H1 (cell line): Measurements from ENCODE around the gene HSP90B1. TPM values are rescaled to one million over a fixed set of nuclear protein-coding genes. Genes with fewer than 3 reads are reported as not detected.

ENCODE experiments used
- BRCA1 ChIP-seq: IDR thresholded peaks from 2 replicates; pipeline ENCODE4 v1.6.1; 2012; ENCODE audit warnings: low read depth, low read length, improper control_type of control experiment
- CBX8 ChIP-seq: fragments of 300-800, 300-1000 bp; sonication (generic); IDR thresholded peaks from 2 replicates; pipeline ENCODE4 v1.7.1; 2016; ENCODE audit warnings: low read depth, low read length, borderline replicate concordance
- EGR1 ChIP-seq: IDR thresholded peaks from 2 replicates; pipeline ENCODE4 v1.6.1; 2011; ENCODE audit warnings: low read depth, low read length, borderline replicate concordance
- EP300 ChIP-seq, 2 experiments: IDR thresholded peaks; 1 replicate in 1 of 2; 2 replicates in 1 of 2; pipeline ENCODE4 v1.6.1; 2011 to 2012; ENCODE audit warnings: low read depth in 2 of 2, low read length in 2 of 2, mild to moderate bottlenecking in 2 of 2, borderline replicate concordance in 1 of 2, inconsistent platforms in 1 of 2, moderate library complexity in 1 of 2
- KDM5A ChIP-seq: fragments of 200-600 bp; IDR thresholded peaks from 2 replicates; pipeline ENCODE4 v1.7.1; 2012; ENCODE audit warnings: mild to moderate bottlenecking, low read length, inconsistent platforms, mixed read lengths
- NANOG ChIP-seq: IDR thresholded peaks from 2 replicates; pipeline ENCODE4 v1.6.1; 2011; ENCODE audit warnings: low read length, low read depth, mild to moderate bottlenecking, inconsistent platforms; ENCODE audit not compliant: insufficient read depth, poor library complexity, severe bottlenecking
- SP2 ChIP-seq: IDR thresholded peaks from 2 replicates; pipeline ENCODE4 v1.6.1; 2012; ENCODE audit warnings: mild to moderate bottlenecking, low read length, inconsistent platforms
- TBP ChIP-seq: IDR thresholded peaks from 2 replicates; pipeline ENCODE4 v1.6.1; 2011; ENCODE audit warnings: low read depth, low read length, improper control_type of control experiment
- polyA plus RNA-seq, 7 experiments: library from polyadenylated mRNA; depleted of rRNA in 3 of 7; stranded (reverse) in 5 of 7; unstranded in 2 of 7; fragments of >200 nt in 5 of 7; fragments of 200-250 nt in 2 of 7; gene quantifications; 1 replicate in 5 of 7; 2 replicates in 1 of 7; 4 replicates in 1 of 7; pipeline versions ENCODE4 v1.2.1 to v1.2.3, GENCODE V29; 2011 to 2013; ENCODE audit warnings: missing spikeins in 2 of 7, mixed read lengths in 2 of 7
- total RNA-seq: library from RNA; stranded (reverse); fragmentation: NEBNext Ultra II Directional; extraction: Animal tissue kit (Norgen Biotek cat#: 25700); gene quantifications from 2 replicates; pipeline ENCODE4 v1.2.1, GENCODE V29; 2021

HSP90B1 gene
- total and polyA plus RNA-seq, 2 of the 8 experiments (the other 6 are each of a cell fraction or from before 2014, with no cell fraction given): 161 to 847 TPM

GRCh38 chr12:103965590-103966504 lies 35.6 kb downstream of the HSP90B1 start, which contains the start of gene TDG (continued):
- TF ChIP-seq EGR1 (peak; percentile 16; the same call in 1 of the 2 replicates), KDM5A (peak; percentile 61; the same call in 1 of the 2 replicates), TBP (peak; percentile 92), SP2 (peak; percentile 22; the same call in 1 of the 2 replicates), BRCA1 (no peak), EP300 (IDR thresholded peaks at IDR 0.05; ENCODE audit: borderline replicate concordance in 1 of 2, low read depth in 2 of 2, low read length in 2 of 2) (no peak), CBX8 (no peak), NANOG (no peak)
